GM21723 (cell line): Measurements from ENCODE around the gene WFS1.

Experiments used
- ATAC-seq: cut with Tn5 transposase; IDR thresholded peaks from one replicate; pipeline ENCODE4 v1.9.1; 2021; ENCODE audit warnings: mild to moderate bottlenecking, moderate library complexity; ENCODE audit not compliant: unreplicated experiment

WFS1 gene

GRCh38 chr4:6296026-6296425 is 26.4 kb downstream of the WFS1 start:
- no peak for ATAC-seq

GRCh38 chr4:6297266-6297815 is 27.7 kb downstream of the WFS1 start:
- no peak for ATAC-seq

- ATAC-seq, result no peak
These were observed 28.4 kb downstream of the WFS1 start for GRCh38 chr4:6298035-6298434.

GRCh38 chr4:6298852-6299251 is 29.2 kb downstream of the WFS1 start:
- ATAC-seq, result no peak

- ATAC-seq, result no peak
These were observed 30.2 kb downstream of the WFS1 start for GRCh38 chr4:6299875-6300274.

- ATAC-seq, result no peak
These were observed 30.7 kb downstream of the WFS1 start for GRCh38 chr4:6300359-6300758.

GRCh38 chr4:6301051-6301731 is 31.5 kb downstream of the WFS1 start:
- no peak for ATAC-seq

- no peak for ATAC-seq
These were observed 32.2 kb downstream of the WFS1 start for GRCh38 chr4:6301732-6302442.

- no peak for ATAC-seq
These were observed 33.2 kb downstream of the WFS1 start for GRCh38 chr4:6302869-6303268.

- ATAC-seq, result no peak
These were observed 34.3 kb downstream of the WFS1 start for GRCh38 chr4:6303943-6304342.

GRCh38 chr4:6306299-6306698 is 36.6 kb downstream of the WFS1 start:
- no peak for ATAC-seq

GRCh38 chr4:6307230-6307629 is 37.6 kb downstream of the WFS1 start:
- no peak for ATAC-seq

GRCh38 chr4:6307891-6308290 is 38.2 kb downstream of the WFS1 start:
- no peak for ATAC-seq

- no peak for ATAC-seq
These were observed 39.4 kb downstream of the WFS1 start for GRCh38 chr4:6308899-6309643.

GRCh38 chr4:6309777-6310176 is 40.1 kb downstream of the WFS1 start:
- no peak for ATAC-seq

GRCh38 chr4:6313216-6313615 is 43.6 kb downstream of the WFS1 start:
- ATAC-seq, result no peak

GRCh38 chr4:6316461-6317003 is 46.9 kb downstream of the WFS1 start:
- ATAC-seq, result no peak

GRCh38 chr4:6318206-6318605 is 48.6 kb downstream of the WFS1 start:
- no peak for ATAC-seq

- ATAC-seq, result no peak
These were observed 50.0 kb downstream of the WFS1 start for GRCh38 chr4:6319530-6320150.

- ATAC-seq, result no peak
These were observed 51.0 kb downstream of the WFS1 start for GRCh38 chr4:6320663-6321062.

GRCh38 chr4:6321361-6321760 is 51.7 kb downstream of the WFS1 start:
- no peak for ATAC-seq
